ENCODE results near the gene LMOD2.

Gene LMOD2

GRCh38 chr7:123709525-123709924, 53.9 kb downstream of the LMOD2 start:
- DNase-seq (ENCODE audit: low read depth) = no peak
- TF ChIP-seq, protein P1, sequence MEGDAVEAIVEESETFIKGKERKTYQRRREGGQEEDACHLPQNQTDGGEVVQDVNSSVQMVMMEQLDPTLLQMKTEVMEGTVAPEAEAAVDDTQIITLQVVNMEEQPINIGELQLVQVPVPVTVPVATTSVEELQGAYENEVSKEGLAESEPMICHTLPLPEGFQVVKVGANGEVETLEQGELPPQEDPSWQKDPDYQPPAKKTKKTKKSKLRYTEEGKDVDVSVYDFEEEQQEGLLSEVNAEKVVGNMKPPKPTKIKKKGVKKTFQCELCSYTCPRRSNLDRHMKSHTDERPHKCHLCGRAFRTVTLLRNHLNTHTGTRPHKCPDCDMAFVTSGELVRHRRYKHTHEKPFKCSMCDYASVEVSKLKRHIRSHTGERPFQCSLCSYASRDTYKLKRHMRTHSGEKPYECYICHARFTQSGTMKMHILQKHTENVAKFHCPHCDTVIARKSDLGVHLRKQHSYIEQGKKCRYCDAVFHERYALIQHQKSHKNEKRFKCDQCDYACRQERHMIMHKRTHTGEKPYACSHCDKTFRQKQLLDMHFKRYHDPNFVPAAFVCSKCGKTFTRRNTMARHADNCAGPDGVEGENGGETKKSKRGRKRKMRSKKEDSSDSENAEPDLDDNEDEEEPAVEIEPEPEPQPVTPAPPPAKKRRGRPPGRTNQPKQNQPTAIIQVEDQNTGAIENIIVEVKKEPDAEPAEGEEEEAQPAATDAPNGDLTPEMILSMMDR (IDR thresholded peaks at IDR 0.05; ENCODE audit: control insufficient read depth, extremely low read depth, insufficient read depth) = no peak
- H3K4me3 ChIP-seq (ENCODE audit: low read depth, low read length) = no peak overlapping the region

DNA sequence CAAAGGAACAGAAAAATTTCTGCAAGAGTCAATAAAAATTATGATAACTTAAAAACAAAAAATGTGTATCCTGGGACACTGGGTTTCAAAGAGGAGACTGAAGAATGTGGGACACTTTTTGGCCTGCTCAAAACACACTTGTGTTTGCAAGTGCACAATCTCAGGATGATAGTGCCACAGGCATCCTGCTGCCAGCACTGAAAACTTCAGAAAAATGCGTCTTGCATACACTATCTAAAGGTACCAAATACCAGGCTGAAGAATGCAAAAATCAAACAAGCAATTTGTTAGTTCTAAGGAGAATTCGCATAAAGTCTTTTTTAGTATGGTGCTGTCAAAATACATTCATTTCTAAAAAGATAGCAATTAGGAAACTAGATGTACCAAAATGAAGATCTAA, 55.0 kb downstream of the LMOD2 start:
- H3K4me3 ChIP-seq (ENCODE audit: low read depth, low read length) = no peak overlapping the region
- TF ChIP-seq, protein P1 (IDR thresholded peaks at IDR 0.05; ENCODE audit: control insufficient read depth, extremely low read depth, insufficient read depth) = no peak
- no peak for DNase-seq (ENCODE audit: low read depth)

DNA sequence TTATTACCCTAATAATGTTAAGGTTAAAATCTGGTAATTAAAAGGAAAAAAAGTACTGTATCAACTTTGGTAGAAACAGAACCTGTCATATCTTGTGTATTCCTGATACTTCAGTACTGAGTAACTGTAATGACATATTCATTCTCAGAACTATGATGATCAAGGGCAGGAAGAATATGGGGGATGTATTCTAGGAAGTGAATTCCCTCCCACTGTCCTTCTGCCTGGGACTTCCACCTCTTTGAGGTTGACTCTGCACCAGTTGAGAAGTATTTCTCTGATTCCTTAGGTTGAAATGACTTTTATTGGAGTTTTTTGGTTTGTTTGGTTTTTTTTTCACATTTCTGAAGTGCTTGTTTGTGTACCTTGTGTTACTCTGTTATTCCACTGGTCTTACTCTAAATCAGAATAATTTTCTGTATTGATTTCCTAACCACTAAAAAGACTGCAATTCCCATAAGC, 56.2 kb downstream of the LMOD2 start:
- no peak overlapping the region for H3K4me3 ChIP-seq (ENCODE audit: low read depth, low read length)
- TF ChIP-seq, protein P1 (IDR thresholded peaks at IDR 0.05; ENCODE audit: control insufficient read depth, extremely low read depth, insufficient read depth) = no peak
- no peak for DNase-seq (ENCODE audit: low read depth)

DNA sequence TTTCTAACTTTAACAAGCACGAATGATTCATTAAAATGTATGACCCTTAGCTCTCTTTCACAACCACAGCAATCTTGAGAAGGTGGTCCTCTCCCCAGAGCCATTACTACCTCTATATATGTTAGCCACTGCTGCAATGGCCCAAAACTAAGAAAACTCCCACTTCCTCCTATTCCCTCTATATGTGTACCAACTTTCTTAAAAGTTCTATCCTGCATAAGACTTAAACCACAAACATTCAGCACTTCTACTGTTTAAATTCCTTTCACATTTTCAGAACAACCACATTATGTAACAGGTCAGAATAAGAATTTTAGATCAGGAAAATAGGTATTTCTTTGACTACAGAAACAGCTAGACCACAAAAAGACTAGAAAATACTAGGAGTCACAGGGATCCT, 57.0 kb downstream of the LMOD2 start:
- TF ChIP-seq, protein P1 (IDR thresholded peaks at IDR 0.05; ENCODE audit: control insufficient read depth, extremely low read depth, insufficient read depth) = no peak
- no peak overlapping the region for H3K4me3 ChIP-seq (ENCODE audit: low read depth, low read length)
- DNase-seq (ENCODE audit: low read depth) = no peak
